Right cardiac atrium (tissue), 5 donors: ENCODE results near the gene LAG3. TPM values are rescaled to one million over a fixed set of nuclear protein-coding genes. Genes with fewer than 3 reads are reported as not detected.

Experiments
- ATAC-seq, 2 donors: fragments of 200-7000 bp; cut with Tn5 transposase; one replicate each; pipeline versions ENCODE4 v1.8.0 to v1.9.1; 2020; ENCODE audit warnings: moderate library complexity in 2 of 2, mild to moderate bottlenecking in 1 of 2
- DNase-seq, 3 donors: peaks; one replicate each; pipeline ENCODE4 v3.0.0-alpha.2; 2020
- H3K27ac ChIP-seq: one replicate; pipeline ENCODE4 v1.5.1; 2013; ENCODE audit warnings: mild to moderate bottlenecking, low read length, control low read depth, moderate library complexity
- H3K27me3 ChIP-seq: one replicate; pipeline ENCODE4 v1.6.1; 2013; ENCODE audit not compliant: control insufficient read depth, insufficient read depth
- H3K4me1 ChIP-seq: one replicate; pipeline ENCODE4 v1.6.1; 2013; ENCODE audit warnings: low read length; ENCODE audit not compliant: control insufficient read depth, insufficient read depth
- H3K4me3 ChIP-seq: one replicate; pipeline ENCODE4 v1.5.1; 2013; ENCODE audit warnings: low read length, control low read depth
- H3K9me3 ChIP-seq: one replicate; pipeline ENCODE4 v1.6.1; 2013; ENCODE audit warnings: low read length; ENCODE audit not compliant: control insufficient read depth
- WGBS: extraction: QIAGEN DNeasy Blood & Tissue Kit; methylation state at CpG from one replicate; pipeline ENCODE4 v1.1.7; 2013; 5-methylcytosine and 5-hydroxymethylcytosine counted together
- intact Hi-C, 4 donors: fragments of 100-400 bp; cut with DNase I; formaldehyde crosslinking; loops; one replicate each; pipeline versions ENCODE4 v1.11.0 to v1.14.0; 2022 to 2023
- long read RNA-seq, 4 donors: library from polyadenylated mRNA; unstranded; transcript quantifications; one replicate each; pipeline ENCODE4 v2.0.0, GENCODE V29; 2020 to 2021
- polyA plus RNA-seq: library from polyadenylated mRNA; stranded (reverse); fragments of 200-250 nt; gene quantifications from one replicate; pipeline ENCODE4 v1.2.3, GENCODE V29; 2013
- total RNA-seq, 4 donors: library from RNA; stranded (reverse); fragmentation: NEBNext Ultra II Directional; extraction: Animal tissue kit (Norgen Biotek cat#: 25700); gene quantifications; one replicate each; pipeline ENCODE4 v1.2.1, GENCODE V29; 2021
- donor health status: healthy with polysubstance abuse.
- donor health status: DM: no; HTN: yes; CAD: no.
- donor health status: DM: no; HTN: no; CAD: no.
- donor health status: DM: no; HTN: yes; CAD: no; lungs with severe emphysema.
- donor health status: DM: yes; HTN: yes; CAD: no.

The LAG3 gene
- 1 to 10 TPM in 2 of 4 donors, under 1 TPM in 2; 0.28 to 1.1 (median 0.76) TPM for total RNA-seq
- 0.57 TPM for polyA plus RNA-seq
- long read RNA-seq, donor 1, partial matches to known transcripts: 0 of 2 reads
- long read RNA-seq, donor 1, other reads (novel, unspliced or antisense): 1 of 2 reads
- long read RNA-seq, donor 2: 0 reads
- long read RNA-seq, donor 3: 0 reads
- long read RNA-seq, donor 4: 0 reads

- DNase-seq (peak in 2 of 3 donors; percentile 69 to 72), ATAC-seq (peak in 1 of 2 donors; percentile 13)
- WGBS: 57% methylated on average over 15 of the region's 15 CpGs
- Histone ChIP-seq H3K9me3 (no peaks in the 10 kb centered on the region), H3K27ac (no peak within 1 kb of the TSS), H3K4me3 (no peak within 1 kb of the TSS), H3K4me1 (peaks cover 5% of the 10 kb centered on the region), H3K27me3 (no peaks in the 10 kb centered on the region)
- intact Hi-C loops: no loop called here
These were observed at the start of gene LAG3 for GRCh38 chr12:6772331-6772695. LAG3 (plus strand) TSS chr12:6772520; CDS start chr12:6772853, 333 bp downstream.

GRCh38 chr12:6722863-6723262, 49.5 kb upstream of the LAG3 start:
- H3K4me1 ChIP-seq: peaks cover 4% of the 10 kb centered on the region
- H3K27me3 ChIP-seq: no peaks in the 10 kb centered on the region
- no peak for ATAC-seq
- H3K9me3 ChIP-seq: no peaks in the 10 kb centered on the region
- H3K27ac ChIP-seq: no peak overlapping the region
- WGBS: 76% methylated on average over 3 of the region's 3 CpGs
- intact Hi-C loops: no loop called here
- no peak for DNase-seq
- no peak overlapping the region for H3K4me3 ChIP-seq

- Histone ChIP-seq H3K9me3 (no peaks in the 10 kb centered on the region), H3K4me1 (peaks cover 4% of the 10 kb centered on the region), H3K27me3 (no peaks in the 10 kb centered on the region), H3K4me3 (peak within 1 kb of the TSS; percentile 48), H3K27ac (peak within 1 kb of the TSS; percentile 84)
- WGBS: under 1% methylated on average over 49 of the region's 49 CpGs
- ATAC-seq: peak; percentile 98 to 99
- DNase-seq: peak; percentile 99
- intact Hi-C loops: no loop called here
These were observed 48.5 kb upstream of the LAG3 start, which contains the start of gene COPS7A for GRCh38 chr12:6723607-6724408. COPS7A (plus strand) TSS chr12:6724046; CDS start chr12:6724657, 611 bp downstream.

- H3K27me3 ChIP-seq: no peaks in the 10 kb centered on the region
- DNase-seq (no peak), ATAC-seq (peak; percentile 2 to 24)
- H3K9me3 ChIP-seq: no peaks in the 10 kb centered on the region
- intact Hi-C loops: no loop called here
- peak overlapping the region; percentile 48 for H3K4me3 ChIP-seq
- 18% methylated on average over 10 of the region's 10 CpGs for WGBS
- H3K27ac ChIP-seq: peak overlapping the region; percentile 62
- H3K4me1 ChIP-seq: peaks cover 4% of the 10 kb centered on the region
These were observed 47.9 kb upstream of the LAG3 start for GRCh38 chr12:6724409-6724797.

DNA sequence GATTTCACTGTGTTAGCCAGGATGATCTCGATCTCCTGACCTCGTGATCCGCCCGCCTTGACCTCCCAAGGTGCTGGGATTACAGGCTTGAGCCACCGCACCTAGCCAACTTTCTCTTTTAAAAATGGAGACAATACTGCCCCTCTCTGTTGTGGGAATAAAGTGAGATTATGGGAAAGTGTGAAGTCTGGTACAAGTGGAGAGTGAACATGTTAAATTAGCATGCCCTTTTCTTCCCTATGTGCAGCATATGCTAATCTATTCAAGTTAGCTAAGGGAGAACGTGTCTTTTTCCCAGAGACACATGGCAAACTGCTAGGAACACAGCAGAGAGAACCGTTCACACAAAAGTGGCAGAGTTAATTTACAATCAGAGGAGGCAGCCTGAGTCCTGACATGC, 47.0 kb upstream of the LAG3 start:
- DNase-seq (no peak), ATAC-seq (no peak)
- no peaks in the 10 kb centered on the region for H3K9me3 ChIP-seq
- WGBS: 95% methylated on average over 7 of the region's 7 CpGs
- H3K27ac ChIP-seq: no peak overlapping the region
- H3K4me1 ChIP-seq: peaks cover 4% of the 10 kb centered on the region
- no peaks in the 10 kb centered on the region for H3K27me3 ChIP-seq
- no peak overlapping the region for H3K4me3 ChIP-seq
- intact Hi-C loops: no loop called here

DNA sequence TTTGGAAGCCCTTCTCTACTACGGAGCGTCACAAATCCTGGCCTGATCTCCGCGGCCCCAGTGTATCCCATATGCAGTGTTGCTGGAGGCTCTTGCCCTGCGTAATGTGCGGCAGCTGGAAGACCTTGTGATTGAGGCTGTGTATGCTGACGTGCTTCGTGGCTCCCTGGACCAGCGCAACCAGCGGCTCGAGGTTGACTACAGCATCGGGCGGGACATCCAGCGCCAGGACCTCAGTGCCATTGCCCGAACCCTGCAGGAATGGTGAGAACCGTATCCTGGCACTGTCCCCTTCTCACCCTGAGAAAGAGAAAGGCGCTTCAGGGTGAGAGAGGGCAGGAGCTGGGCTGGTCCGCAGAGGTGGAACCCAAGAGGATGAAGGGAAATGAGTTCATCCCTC, 43.1 kb upstream of the LAG3 start:
- H3K4me3 ChIP-seq: no peak overlapping the region
- H3K9me3 ChIP-seq: no peaks in the 10 kb centered on the region
- H3K4me1 ChIP-seq: peaks cover 4% of the 10 kb centered on the region
- intact Hi-C loops: no loop called here
- DNase-seq (no peak), ATAC-seq (no peak)
- H3K27ac ChIP-seq: no peak overlapping the region
- WGBS: 91% methylated on average over 18 of the region's 18 CpGs
- H3K27me3 ChIP-seq: no peaks in the 10 kb centered on the region

DNA sequence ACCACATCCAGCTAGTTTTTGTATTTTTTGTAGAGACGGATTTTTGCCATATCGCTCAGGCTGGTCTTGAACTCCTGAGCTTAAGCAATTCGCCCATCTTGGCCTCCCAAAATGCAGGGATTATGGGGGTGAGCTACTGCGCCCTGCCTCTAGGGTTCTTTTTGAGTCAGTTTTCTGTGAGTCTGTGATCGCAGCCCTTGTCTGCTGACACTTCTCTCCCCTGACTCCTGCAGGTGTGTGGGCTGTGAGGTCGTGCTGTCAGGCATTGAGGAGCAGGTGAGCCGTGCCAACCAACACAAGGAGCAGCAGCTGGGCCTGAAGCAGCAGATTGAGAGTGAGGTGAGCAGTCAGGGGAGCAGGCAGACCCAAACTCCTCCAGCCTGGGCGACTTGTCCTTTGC, 42.2 kb upstream of the LAG3 start:
- DNase-seq (no peak), ATAC-seq (no peak)
- Histone ChIP-seq H3K4me1 (no peaks in the 10 kb centered on the region), H3K4me3 (no peak overlapping the region), H3K9me3 (no peaks in the 10 kb centered on the region), H3K27me3 (no peaks in the 10 kb centered on the region), H3K27ac (no peak overlapping the region)
- intact Hi-C loops: loop anchor here in 1 of 4 donors (10.0 kb wide), 1 partner anchor 55 kb away; the partner anchor contains the start of gene CD4
- 92% methylated on average over 8 of the region's 8 CpGs for WGBS

DNA sequence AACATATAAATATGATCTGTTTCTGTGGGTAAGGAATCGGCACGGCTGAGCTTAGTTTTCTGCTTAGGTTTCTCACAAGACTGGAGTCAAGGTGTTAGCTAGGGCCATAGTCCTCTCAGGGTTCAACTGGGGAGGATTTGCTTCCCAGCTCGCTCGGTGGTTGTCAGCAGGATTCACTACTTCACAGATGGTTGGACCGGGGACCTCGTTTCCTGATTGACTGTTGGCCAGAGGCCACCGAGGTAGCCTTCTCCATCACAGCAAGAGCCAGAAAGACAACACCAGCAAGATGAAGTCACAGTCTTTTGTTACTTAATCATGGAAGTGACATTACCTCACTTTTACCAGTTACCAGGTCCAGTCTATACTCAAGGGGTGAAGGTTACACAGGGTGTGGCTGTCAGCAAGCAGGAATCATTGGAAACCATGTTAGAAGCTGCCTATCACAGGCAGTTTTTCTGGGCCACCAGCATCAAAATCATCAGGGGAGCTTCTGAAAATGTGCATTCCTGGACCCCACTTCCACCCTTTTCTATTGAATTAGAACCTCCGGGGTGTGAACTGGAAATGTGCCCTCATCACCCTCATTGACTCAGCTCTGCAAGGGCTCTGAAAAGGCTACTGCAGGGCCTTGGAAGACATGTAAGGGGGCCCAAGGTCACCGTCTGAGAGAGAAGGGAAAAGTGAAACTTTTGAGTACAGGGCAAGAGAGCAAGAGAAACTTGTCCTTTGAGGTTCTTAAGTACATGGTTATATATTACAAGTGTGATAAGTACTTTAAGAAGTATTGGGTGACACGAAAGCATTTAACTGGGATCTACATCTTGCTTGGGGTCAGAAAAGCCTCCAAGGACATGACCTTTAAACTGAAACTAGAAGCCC, 37.6 kb upstream of the LAG3 start:
- Histone ChIP-seq H3K27me3 (no peaks in the 10 kb centered on the region), H3K27ac (no peak overlapping the region), H3K4me1 (no peaks in the 10 kb centered on the region), H3K4me3 (no peak overlapping the region), H3K9me3 (no peaks in the 10 kb centered on the region)
- DNase-seq: no peak
- 68% methylated on average over 10 of the region's 10 CpGs for WGBS
- ATAC-seq: no peak
- intact Hi-C loops: loop anchor here in 1 of 4 donors (5.0 to 10.0 kb wide), 2 partner anchors 50 to 93 kb away; partner anchors contain the start of genes CD4 and P3H3

DNA sequence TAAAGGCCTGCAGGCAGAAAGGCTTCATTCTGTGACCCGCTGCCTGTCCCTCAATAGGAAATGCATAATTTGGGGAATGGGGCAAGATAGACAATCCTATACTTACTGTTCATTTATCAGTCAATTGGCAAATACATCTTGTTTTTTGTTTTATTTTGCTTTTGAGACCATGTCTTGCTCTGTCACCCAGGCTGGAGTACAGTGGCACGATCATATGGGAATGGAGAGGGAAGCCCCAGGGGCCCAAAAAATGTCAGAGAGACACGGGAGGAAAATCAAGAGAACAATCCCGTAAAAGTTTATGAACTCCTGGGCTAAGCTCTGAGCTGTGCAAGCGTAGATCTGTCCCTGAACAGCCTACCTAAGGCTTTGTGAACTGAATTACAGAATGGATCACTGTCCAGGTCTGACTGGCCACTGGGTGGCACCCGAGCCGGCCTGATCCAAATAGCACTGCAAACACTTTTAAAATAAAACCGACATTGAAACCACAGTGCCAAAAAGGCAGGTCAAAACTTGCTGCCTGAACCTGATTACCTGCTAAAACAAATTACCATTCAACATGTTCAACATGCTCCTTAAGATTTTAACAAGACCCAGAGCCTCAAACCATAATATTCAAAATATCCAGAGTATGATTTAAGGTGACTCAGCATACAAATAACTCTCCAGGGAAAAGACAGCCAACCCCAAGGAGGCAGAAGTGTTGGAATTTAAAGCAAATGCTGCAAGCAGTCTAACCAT, 36.7 kb upstream of the LAG3 start:
- Histone ChIP-seq H3K27me3 (no peaks in the 10 kb centered on the region), H3K4me1 (no peaks in the 10 kb centered on the region), H3K4me3 (no peak overlapping the region), H3K27ac (no peak overlapping the region), H3K9me3 (no peaks in the 10 kb centered on the region)
- 37% methylated on average over 8 of the region's 8 CpGs for WGBS
- DNase-seq: peak; percentile 58 to 90 (median 85)
- peak; percentile 88 to 91 for ATAC-seq
- intact Hi-C loops: loop anchor here in 1 of 4 donors (5.0 to 10.0 kb wide), 2 partner anchors 49 to 92 kb away; partner anchors contain the start of genes CD4 and P3H3

DNA sequence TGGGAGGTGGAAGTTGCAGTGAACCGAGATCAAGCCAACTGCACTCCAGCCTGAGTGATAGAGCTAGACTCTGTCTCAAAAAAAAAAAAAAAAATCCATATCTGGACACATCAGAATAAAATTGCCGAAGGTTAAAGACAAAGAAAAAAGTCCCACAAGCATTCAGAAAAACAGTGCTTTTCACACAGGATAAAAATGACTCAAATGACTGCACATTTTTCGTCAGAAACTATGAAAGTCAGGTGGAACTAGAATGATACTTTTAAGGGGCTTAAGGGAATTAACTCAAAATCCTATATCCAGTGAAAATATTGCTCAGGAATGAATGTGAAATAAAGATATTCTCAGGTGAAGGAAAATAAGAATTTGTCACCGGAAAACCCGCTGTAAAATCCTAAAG, 35.6 kb upstream of the LAG3 start:
- Histone ChIP-seq H3K4me1 (no peaks in the 10 kb centered on the region), H3K27me3 (no peaks in the 10 kb centered on the region), H3K9me3 (no peaks in the 10 kb centered on the region), H3K27ac (no peak overlapping the region), H3K4me3 (no peak overlapping the region)
- ATAC-seq (no peak), DNase-seq (no peak)
- 96% methylated on average over 5 of the region's 5 CpGs for WGBS
- intact Hi-C loops: loop anchor here in 1 of 4 donors (5.0 to 10.0 kb wide), 2 partner anchors 48 to 91 kb away; partner anchors contain the start of genes CD4 and P3H3
